T-helper 2 cell treated with Interferon-gamma antibody and Interleukin-4, amounts not matched to agents 100 ng/mL and 5 ng/mL, for 36 hours (primary cell): ENCODE data around the gene MFAP4. TPM values are rescaled to one million over a fixed set of nuclear protein-coding genes. Genes with fewer than 3 reads are reported as not detected.

ENCODE experiments used
- intact Hi-C: fragments of 100-400 bp; cut with micrococcal nuclease; formaldehyde crosslinking; loops from one replicate; pipeline ENCODE4 v1.15.1; 2023
- total RNA-seq: library from RNA; stranded (reverse); gene quantifications from 2 replicates; pipeline ENCODE4 v1.2.3, GENCODE V29; 2022

Gene MFAP4
- total RNA-seq, 1 donor from 2014 or later = not detected

DNA sequence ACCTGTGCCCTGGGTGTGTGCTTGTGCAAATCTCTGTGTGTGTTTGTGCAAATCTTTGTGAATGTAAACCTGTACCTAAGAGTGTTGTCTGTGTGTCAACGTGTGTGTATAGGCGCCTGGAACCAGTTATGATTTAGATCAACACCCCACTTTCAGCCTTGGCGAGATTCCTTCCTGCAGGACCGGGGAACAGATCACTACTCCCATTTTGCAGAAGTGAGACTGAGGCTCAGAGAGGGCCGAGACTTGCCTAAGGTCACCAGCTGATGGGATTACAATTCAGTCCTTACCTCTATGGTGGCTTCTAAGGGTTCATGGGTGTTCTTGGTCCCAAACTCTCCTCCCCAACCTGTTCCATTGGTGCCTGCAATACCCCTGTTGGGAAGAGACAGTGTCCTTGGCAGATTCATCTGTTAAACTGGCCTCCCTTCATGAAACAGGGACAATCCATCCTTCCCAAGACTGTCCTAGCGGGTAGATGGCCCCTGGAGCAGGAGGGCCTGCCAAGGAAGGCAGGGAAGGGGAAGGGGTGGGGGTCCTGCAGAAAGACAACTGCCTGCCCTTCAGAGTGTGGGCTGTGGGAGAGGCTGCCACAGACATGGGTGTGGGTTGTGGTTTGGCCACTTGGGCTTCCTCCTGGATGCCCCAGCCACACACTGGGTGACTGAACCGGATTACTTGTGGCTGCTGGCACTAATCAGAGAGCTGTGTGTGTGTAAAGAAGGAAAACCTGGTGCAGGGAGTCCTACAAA, 15.6 kb downstream of the MFAP4 start:
- intact Hi-C loops = loop anchor here (10.0 kb wide), 2 partner anchors 493 to 1057 kb away; partner anchors contain the start of genes SMCR8, TOP3A and ULK2

GRCh38 chr17:19370493-19370960, 16.5 kb downstream of the MFAP4 start:
- intact Hi-C loops = loop anchor here (1.0 to 10.0 kb wide), 4 partner anchors 8 to 1056 kb away; partner anchors contain the start of genes B9D1, MAPK7, SMCR8 and TOP3A

DNA sequence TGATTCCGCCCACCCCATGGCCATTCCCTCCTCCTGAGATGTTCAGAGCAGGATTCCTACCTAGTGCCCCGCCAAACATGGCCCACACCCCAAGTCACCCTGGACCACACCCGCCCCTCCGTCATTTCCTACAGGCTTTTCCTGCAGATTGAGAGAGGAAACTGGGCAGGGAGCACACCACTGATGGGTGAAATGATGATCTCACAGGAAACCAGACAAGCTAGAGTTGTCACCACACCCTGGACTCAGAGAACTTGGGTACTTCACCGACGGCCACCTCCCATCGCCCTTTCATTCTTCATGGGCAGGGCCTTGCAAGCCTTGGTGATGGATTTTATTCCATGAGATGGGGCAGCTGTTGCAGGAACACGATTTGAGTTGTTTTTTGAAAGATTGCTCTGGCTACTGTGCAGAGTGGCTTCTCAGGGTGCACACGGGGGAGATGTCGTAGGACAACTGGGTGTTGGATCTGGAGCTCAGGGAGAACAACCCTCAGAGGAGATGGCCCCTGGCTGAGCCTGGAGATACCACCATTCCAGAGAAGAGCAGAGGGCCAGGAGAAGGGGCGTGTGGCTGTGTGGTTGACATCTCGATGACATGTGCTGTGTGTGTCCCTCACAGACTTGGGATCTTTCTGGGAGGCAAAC, 17.0 kb downstream of the MFAP4 start:
- intact Hi-C loops = loop anchor here (1.0 to 10.0 kb wide), 4 partner anchors 8 to 1055 kb away; partner anchors contain the start of genes B9D1, MAPK7, SMCR8 and TOP3A

GRCh38 chr17:19369107-19369778, 17.7 kb downstream of the MFAP4 start:
- intact Hi-C loops = no loop called here

GRCh38 chr17:19368229-19368628, 18.8 kb downstream of the MFAP4 start:
- intact Hi-C loops = no loop called here

DNA sequence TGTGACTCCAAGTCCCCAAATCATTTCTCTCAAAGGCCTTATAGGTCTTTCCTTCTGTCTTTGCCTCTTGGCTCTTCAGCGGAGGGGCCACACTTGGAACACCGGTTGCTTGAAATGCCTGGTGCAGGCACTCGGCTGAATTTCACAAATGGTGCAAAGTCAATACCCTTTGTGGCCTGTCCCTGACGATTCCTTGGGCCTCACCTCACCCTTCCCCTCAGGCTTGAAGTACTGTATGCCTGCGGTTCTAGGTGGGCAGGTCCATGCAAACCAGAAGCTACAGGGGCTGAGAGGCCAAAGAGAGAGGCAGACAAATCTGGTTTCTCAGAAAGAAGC, 20.4 kb downstream of the MFAP4 start:
- intact Hi-C loops = no loop called here

- intact Hi-C loops = no loop called here
These were observed 21.0 kb downstream of the MFAP4 start for GRCh38 chr17:19365833-19366636.

DNA sequence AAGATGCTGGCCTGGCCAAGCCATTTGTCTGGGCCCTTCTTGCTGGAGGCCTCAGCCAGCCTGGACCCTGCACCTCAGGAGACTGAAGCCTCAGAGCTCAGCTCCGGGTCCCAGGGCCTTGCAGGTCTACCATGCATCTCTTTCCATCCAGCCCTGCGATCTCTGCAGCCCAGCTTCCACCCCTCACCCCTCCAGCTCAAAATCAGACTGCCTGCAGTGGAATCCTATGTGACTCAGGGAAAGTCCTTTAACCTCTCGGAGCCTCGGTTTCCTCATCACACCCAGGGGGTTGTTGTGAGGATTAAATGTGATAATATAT, 21.5 kb downstream of the MFAP4 start:
- intact Hi-C loops = no loop called here

DNA sequence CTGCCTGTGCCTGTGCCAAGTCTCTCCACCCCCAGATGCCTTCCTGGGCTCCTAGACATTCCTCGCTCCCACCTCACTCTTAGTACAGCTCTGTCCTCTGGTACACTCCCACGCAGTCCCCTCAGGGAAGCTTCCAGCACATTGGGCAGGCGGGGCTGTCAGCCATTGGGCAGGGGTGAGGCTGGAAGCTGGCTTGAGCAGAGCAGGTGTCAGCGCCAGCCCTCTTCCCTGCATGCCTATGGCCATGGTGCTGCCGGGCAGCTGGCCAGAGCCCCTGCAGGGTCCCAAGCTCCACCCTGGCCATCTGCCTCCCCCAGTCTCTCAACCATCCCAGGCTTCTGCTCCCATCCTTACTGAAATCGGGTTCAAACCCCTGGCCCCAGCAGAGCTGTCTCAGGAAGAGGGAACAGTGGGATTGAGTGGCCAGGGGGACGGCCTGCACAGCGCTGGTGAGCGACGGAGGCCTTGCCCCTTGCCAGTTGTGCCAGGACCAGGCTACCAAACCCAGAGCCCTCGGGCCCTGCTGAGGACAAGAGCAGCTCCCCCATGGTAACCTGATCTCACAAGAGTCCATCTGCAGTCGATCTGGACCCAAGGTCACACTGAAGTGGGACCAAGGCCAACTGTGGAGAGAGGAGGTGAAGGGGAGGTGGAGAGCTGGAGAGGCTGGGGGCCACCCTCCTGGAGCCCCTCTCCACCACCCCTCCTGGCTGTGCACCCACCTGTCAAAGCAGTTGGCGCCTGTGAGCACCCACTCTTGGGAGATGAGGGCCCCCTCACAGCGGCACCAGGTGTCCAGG, 22.1 kb downstream of the MFAP4 start:
- intact Hi-C loops = loop anchor here (5.0 kb wide), 3 partner anchors 97 to 402 kb away; partner anchors contain the start of gene ALDH3A2

- intact Hi-C loops = loop anchor here (2.0 to 5.0 kb wide), 4 partner anchors 99 to 404 kb away; partner anchors contain the start of gene ALDH3A2
These were observed 23.4 kb downstream of the MFAP4 start for GRCh38 chr17:19363460-19364035.

DNA sequence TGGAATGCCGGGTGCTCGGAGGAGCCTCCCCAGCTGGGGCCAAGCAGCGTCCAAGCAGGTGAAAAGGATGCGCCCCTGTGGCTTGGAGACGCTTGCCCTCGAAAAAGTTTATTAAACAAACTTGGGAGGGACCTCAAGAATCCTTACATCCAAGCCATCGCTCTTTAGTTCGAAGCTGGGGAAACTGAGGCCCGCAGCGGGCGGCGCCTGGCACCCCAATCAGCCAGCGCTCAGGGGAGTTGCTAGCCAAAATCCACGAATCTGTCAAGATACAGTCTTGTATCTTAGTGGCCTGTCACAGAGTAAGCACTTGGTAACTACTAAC, 23.9 kb downstream of the MFAP4 start:
- intact Hi-C loops = loop anchor here (2.0 to 5.0 kb wide), 4 partner anchors 99 to 404 kb away; partner anchors contain the start of gene ALDH3A2

DNA sequence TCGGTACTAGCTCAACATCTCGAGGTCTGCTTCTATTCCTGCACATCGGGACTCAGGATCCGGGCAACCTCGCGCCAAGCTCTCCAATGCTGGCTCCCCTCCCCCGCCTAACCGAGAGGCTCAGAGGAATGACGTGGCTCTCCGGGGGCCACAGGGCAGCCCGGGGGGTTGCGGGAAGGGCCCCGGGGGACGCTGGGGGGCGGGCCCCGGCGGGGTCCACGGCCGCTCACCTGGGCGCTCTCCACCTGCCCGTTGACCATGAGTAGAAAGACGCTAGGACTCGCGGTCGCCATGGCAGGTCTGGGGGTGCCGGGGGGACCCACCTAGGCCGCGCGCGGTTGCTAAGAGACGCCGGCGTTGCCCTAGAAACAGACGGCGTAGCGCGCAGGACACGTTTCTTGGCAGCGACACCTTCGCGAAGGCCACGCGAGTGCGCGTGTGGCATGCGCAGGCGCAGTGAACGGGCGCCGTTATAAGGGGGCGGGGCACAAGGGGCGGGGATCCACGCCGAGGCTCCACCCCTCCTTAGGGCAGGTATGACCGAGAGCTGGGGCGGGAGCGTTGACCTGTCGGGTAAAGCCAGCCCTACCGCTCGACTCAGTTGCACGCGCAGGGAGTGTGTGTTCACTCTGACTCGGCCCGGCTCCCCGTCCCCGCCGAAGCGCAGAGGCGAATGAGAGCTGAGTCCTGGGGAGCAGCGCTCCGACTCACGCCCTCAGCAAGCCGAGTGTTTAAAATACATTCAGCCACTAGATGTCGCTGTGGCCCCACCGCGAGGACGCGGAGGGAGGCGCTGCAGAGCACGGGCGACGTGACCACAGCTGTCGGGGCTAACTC, 24.5 kb downstream of the MFAP4 start, which contains the start of gene B9D1:
Gene B9D1 (minus strand): TSS at position 447 of the 837 bp plus-strand sequence. CDS start 154 bp downstream, at position 293.
- intact Hi-C loops = loop anchor here (1.0 to 5.0 kb wide), 7 partner anchors 8 to 405 kb away; partner anchors contain the start of genes ALDH3A2 and MAPK7

GRCh38 chr17:19361944-19362276, 25.1 kb downstream of the MFAP4 start:
- intact Hi-C loops = loop anchor here (1.0 to 5.0 kb wide), 7 partner anchors 8 to 405 kb away; partner anchors contain the start of genes ALDH3A2 and MAPK7

DNA sequence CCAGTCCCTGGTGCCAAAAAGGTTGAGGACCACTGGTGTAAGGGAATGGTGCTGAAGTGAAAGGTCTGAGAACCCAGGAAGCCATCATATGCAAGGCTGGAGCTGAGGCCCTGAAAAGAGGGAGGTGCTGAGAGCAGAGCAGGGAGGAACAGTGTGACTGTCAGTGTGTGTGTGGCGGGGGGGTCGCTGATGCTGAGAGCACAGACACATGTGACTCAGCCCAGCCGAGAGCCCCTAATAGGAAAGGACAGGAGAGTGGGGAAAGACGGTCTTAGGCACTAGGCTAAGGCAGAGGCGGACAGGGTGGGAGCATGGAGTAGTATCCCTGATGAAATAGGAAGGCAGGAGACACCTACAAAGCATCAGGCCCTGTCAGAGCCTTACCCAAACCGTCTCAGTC, 25.7 kb downstream of the MFAP4 start:
- intact Hi-C loops = loop anchor here (5.0 kb wide), 3 partner anchors 101 to 406 kb away; partner anchors contain the start of gene ALDH3A2

DNA sequence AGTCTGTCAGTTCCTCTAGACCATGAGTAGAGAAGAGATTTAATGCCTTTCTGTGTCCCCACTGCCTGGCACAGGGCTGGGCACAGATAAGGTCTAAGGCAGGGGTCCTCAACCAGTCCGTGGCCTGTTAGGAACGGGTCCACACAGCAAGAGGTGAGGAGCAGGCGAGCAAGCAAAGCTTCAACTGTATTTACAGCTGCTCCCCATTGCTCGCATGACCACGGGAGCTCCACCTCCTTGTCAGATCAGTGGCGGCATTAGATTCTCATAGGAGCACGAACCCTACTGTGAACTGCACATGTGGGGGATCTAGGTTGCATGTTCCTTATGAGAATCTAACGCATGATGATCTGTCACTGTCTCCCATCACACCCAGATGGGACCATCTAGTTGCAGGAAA, 26.2 kb downstream of the MFAP4 start:
- intact Hi-C loops = loop anchor here (5.0 kb wide), 3 partner anchors 102 to 407 kb away; partner anchors contain the start of gene ALDH3A2

GRCh38 chr17:19359856-19360255, 27.1 kb downstream of the MFAP4 start:
- intact Hi-C loops = loop anchor here (5.0 kb wide), 3 partner anchors 102 to 407 kb away; partner anchors contain the start of gene ALDH3A2

DNA sequence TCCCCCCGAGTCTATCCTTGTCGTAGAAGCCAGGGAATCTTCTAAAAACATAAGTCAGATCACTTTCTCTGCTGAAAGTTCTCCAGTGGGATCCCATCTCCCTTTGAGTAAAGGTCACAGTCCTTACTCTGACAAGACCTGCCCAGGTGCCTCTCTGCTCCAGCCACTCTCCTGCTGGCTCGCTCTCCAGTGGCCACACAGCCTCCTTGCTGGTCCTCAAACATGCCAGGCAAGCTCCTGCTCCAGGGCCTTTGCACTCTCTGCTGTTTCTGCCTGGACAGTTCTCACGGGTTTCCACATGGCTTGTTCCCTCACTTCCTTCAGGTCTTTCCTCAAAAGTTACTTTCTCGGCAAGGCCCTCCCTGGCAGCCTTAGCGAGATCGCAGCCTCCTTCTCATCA, 27.8 kb downstream of the MFAP4 start:
- intact Hi-C loops = no loop called here

DNA sequence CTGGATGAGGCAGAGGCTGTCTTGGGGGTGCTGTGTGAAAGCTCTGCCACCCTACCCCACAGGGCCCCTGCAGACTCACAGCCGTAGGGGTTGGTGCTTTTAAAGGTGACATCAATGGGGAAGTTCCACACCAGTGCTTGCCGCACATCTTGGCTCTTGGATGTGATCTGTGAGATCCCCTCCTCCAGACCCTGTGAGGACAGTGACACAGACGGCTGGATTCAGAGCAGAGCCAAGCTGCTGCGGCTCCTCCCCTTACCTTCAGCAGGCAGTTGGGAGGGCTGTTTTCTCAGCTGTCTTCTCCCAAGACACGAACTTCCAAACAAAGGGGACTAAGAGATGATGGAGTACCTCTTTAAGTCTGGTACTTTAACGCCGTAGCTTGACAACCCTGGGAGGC, 29.2 kb downstream of the MFAP4 start:
- intact Hi-C loops = no loop called here

DNA sequence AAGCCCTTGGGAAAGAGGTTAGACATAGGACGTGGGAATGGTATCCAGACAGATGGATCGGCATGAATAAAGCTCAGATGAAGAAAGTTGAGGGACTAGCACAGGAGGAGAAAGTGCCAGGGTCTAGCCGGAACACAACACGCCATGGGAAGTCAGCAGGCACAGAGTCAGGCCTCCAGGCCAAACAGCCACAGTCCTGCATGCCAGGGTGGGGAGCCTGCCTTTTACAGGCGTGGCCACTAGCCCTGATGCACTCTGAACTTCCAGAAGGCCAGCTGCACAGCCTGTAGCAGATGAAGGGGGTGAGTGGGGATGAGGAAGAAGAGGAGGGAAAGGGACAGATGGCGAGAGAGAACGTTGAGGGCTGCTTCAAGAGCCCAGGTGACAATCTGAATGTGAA, 29.6 kb downstream of the MFAP4 start:
- intact Hi-C loops = no loop called here
